DND-41 (cell line): ENCODE measurements around the gene PUM2.

Source experiments
- EZH2 ChIP-seq: IDR thresholded peaks from 3 replicates; pipeline ENCODE4 v1.6.1; 2012; ENCODE audit warnings: borderline replicate concordance, low read depth, mild to moderate bottlenecking, moderate library complexity, low read length, inconsistent platforms; ENCODE audit not compliant: severe bottlenecking
- TF ChIP-seq, protein P1 (sequence below): IDR thresholded peaks from 2 replicates; pipeline ENCODE4 v1.5.1; 2012; ENCODE audit warnings: borderline replicate concordance, low read length, moderate library complexity, mild to moderate bottlenecking; ENCODE audit not compliant: poor library complexity, severe bottlenecking; ENCODE audit errors: extremely low read depth

DNA sequence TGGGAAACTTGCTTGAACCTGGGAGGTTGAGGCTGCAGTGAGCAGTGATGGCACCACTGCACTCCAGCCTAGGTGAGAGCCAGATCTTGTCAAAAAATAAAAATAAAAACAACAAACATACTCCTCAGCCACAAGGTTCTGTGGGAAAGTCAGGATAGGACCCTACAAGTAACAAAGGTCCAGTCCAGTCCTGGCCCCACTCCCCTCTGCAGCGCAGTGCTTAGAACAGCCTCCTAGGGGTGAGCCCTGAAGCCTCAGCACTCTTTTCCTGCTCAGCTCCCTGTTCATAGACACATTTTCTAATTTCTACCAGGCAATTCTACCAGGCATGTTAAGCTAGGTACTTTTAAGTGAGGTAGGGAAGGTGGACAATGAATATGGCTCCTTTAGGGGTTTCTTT lies 103.6 kb downstream of the PUM2 start:
- TF ChIP-seq, protein P1, sequence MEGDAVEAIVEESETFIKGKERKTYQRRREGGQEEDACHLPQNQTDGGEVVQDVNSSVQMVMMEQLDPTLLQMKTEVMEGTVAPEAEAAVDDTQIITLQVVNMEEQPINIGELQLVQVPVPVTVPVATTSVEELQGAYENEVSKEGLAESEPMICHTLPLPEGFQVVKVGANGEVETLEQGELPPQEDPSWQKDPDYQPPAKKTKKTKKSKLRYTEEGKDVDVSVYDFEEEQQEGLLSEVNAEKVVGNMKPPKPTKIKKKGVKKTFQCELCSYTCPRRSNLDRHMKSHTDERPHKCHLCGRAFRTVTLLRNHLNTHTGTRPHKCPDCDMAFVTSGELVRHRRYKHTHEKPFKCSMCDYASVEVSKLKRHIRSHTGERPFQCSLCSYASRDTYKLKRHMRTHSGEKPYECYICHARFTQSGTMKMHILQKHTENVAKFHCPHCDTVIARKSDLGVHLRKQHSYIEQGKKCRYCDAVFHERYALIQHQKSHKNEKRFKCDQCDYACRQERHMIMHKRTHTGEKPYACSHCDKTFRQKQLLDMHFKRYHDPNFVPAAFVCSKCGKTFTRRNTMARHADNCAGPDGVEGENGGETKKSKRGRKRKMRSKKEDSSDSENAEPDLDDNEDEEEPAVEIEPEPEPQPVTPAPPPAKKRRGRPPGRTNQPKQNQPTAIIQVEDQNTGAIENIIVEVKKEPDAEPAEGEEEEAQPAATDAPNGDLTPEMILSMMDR, result no peak
- TF ChIP-seq EZH2, result no peak
